ENCODE data around the gene AGL.

- TF ChIP-seq RAD21 (IDR thresholded peaks at IDR 0.05; ENCODE audit: low read length) (no peak), CTCF (conservative IDR thresholded peaks at IDR 0.05; ENCODE audit: low read depth, low read length) (no peak), RFX5 (IDR thresholded peaks at IDR 0.05; ENCODE audit: low read depth, low read length) (no peak)
Measured at GRCh38 chr1:99970713-99971255, 120.6 kb downstream of the AGL start.

Data from IMR-90 (cell line).